Measurements from ENCODE around the gene CRYGN. TPM values are rescaled to one million over a fixed set of nuclear protein-coding genes. Genes with fewer than 3 reads are reported as not detected.

CRYGN gene
- total and polyA plus RNA-seq, 9 of the 15 experiments (the other 6 are each of a cell fraction or from before 2014, with no cell fraction given): not detected

DNA sequence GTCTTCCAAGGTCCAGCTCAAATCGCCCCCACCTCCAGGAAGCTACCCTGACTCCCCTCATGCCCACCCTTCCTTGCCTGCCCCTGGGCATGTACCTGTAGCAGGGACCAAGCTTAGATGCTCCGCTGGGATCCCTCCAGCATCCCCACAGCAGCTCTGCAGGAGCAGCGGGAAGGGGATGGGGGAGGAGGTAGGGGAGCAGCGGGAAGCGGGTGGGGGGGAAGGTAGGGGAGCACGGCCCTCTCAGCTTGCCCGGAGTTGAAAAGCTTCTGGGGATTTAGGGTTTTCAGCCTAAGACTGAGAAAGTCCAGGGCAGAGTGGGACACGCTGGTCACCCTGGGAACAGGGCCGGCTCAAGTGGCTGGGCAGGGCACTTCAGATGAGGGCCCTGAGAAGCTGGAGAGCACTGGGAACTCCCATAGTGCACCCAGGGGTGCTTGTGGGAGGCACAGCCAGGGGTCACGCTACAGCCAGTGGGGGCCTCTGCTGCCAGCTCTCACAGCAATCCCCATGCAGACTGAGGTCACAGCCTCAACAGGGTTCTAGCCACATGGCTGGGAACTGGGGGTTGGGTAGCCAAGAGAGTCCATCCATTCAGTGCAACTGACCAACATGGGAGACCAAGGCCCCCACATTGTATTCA lies 43.5 kb downstream of the CRYGN start (continued):
- TF ChIP-seq ETV6 (IDR thresholded peaks at IDR 0.05; ENCODE audit: borderline replicate concordance in 1 of 2, low read depth in 2 of 2, low read length in 1 of 2) (no peak), ETV6 (CRISPR knock-in tag; IDR thresholded peaks at IDR 0.05; ENCODE audit: borderline replicate concordance) (no peak), SIN3B (IDR thresholded peaks at IDR 0.05; ENCODE audit: low read depth) (no peak), MXI1 (IDR thresholded peaks at IDR 0.05; ENCODE audit: low read depth, low read length) (no peak)
- TF ChIP-seq, protein P1, sequence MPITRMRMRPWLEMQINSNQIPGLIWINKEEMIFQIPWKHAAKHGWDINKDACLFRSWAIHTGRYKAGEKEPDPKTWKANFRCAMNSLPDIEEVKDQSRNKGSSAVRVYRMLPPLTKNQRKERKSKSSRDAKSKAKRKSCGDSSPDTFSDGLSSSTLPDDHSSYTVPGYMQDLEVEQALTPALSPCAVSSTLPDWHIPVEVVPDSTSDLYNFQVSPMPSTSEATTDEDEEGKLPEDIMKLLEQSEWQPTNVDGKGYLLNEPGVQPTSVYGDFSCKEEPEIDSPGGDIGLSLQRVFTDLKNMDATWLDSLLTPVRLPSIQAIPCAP (CRISPR knock-in tag; IDR thresholded peaks at IDR 0.05; ENCODE audit: borderline replicate concordance): no peak

DNA sequence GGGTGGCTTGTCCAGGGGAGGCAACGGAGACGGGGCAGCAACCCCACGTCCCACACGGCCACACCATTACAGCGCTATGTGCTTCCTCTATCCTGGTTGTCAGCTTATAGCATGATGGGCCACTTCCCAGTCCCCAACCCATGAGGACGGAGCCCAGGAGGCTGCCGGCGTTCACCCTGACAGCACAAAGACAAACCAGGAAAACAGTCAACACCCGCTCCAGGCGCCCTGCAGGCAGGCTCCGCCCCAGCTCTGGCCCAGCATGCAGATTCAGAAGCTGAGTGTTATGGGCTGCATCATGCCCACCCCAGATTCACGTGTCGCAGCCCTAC lies 44.9 kb downstream of the CRYGN start:
- in situ Hi-C loops (cut with MboI): no loop called here
- TF ChIP-seq YY1 (IDR thresholded peaks at IDR 0.05; ENCODE audit: borderline replicate concordance in 1 of 3, control insufficient read depth in 1 of 3, extremely low read depth in 1 of 3, insufficient read depth in 3 of 3, insufficient read length in 1 of 3, insufficient replicate concordance in 2 of 3, low read depth in 1 of 3, low read length in 2 of 3) (peak in 1 of 3 experiments; percentile 3), CCNT2 (IDR thresholded peaks at IDR 0.05; ENCODE audit: borderline replicate concordance, extremely low read depth, insufficient read length, low read depth, low read length) (no peak), TEAD1 (CRISPR knock-in tag; IDR thresholded peaks at IDR 0.05) (no peak), NRF1 (conservative IDR thresholded peaks at IDR 0.05 in 1 of 2, IDR thresholded peaks at IDR 0.05 in 1 of 2) (no peak; a peak in 1 of 4 replicates), FUS (optimal IDR thresholded peaks at IDR 0.05; ENCODE audit: low read depth, low read length) (no peak), FOXK2 (conservative IDR thresholded peaks at IDR 0.05 in 1 of 2, IDR thresholded peaks at IDR 0.05 in 1 of 2; ENCODE audit: low read depth in 2 of 2) (peak in 1 of 2 experiments; percentile 67; a peak in 2 of 4 replicates), ELF2 (CRISPR knock-in tag; IDR thresholded peaks at IDR 0.05) (no peak), JUND (IDR thresholded peaks at IDR 0.05; ENCODE audit: borderline replicate concordance, low read depth, low read length) (no peak), JUND (tag; IDR thresholded peaks at IDR 0.05; ENCODE audit: borderline replicate concordance, low read depth, low read length) (no peak), SRSF1 (IDR thresholded peaks at IDR 0.05; ENCODE audit: low read depth, low read length) (no peak)
- TF ChIP-seq, protein P2, sequence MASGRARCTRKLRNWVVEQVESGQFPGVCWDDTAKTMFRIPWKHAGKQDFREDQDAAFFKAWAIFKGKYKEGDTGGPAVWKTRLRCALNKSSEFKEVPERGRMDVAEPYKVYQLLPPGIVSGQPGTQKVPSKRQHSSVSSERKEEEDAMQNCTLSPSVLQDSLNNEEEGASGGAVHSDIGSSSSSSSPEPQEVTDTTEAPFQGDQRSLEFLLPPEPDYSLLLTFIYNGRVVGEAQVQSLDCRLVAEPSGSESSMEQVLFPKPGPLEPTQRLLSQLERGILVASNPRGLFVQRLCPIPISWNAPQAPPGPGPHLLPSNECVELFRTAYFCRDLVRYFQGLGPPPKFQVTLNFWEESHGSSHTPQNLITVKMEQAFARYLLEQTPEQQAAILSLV (tag; IDR thresholded peaks at IDR 0.05): no peak
- TF ChIP-seq, protein P3, sequence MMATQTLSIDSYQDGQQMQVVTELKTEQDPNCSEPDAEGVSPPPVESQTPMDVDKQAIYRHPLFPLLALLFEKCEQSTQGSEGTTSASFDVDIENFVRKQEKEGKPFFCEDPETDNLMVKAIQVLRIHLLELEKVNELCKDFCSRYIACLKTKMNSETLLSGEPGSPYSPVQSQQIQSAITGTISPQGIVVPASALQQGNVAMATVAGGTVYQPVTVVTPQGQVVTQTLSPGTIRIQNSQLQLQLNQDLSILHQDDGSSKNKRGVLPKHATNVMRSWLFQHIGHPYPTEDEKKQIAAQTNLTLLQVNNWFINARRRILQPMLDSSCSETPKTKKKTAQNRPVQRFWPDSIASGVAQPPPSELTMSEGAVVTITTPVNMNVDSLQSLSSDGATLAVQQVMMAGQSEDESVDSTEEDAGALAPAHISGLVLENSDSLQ (IDR thresholded peaks at IDR 0.05): 0 out of 2 replicates have a peak, but pooled peaks have one; percentile 23

More for the DNA sequence above, 44.9 kb downstream of the CRYGN start:
- DNase-seq (ENCODE audit: extremely low read depth in 1 of 4, low spot score in 3 of 4) (peak; percentile 73 to 81 (median 76)), ATAC-seq (peak; percentile 66), FAIRE-seq (no peak)
- H3K4me3 ChIP-seq: no peak overlapping the region
- peak overlapping the region; percentile 56 for H3K4me2 ChIP-seq (ENCODE audit: insufficient read depth, low read length)
- intact Hi-C loops (cut with micrococcal nuclease): loop anchor here (10.0 kb wide), 1 partner anchor 50 kb away; the partner anchor contains the start of gene CRYGN
- 0 out of 2 replicates have a peak, but pooled peaks cover 5% of the 10 kb centered on the region for H4K20me1 ChIP-seq (replicated peaks; ENCODE audit: control insufficient read depth, insufficient read depth, low read length)
- peaks cover 0 to 22% of the 10 kb centered on the region in 2 experiments; a peak in 3 of 5 replicates for H3K27me3 ChIP-seq (ENCODE audit: control insufficient read depth in 2 of 2, insufficient read depth in 2 of 2, low read length in 2 of 2)
- H3K79me2 ChIP-seq (ENCODE audit: control insufficient read depth, insufficient read depth, low read length): no peaks in the 10 kb centered on the region
- no peaks in the 10 kb centered on the region for H3K36me3 ChIP-seq (ENCODE audit: control insufficient read depth, insufficient read depth, low read length)
- H2AFZ ChIP-seq (ENCODE audit: low read depth, low read length): peak overlapping the region; percentile 79
- no TSS peak for BruUV-seq (replicated peaks)
- H3K27ac ChIP-seq (ENCODE audit: extremely low read depth, low read depth, low read length): peak overlapping the region; percentile 69
- ChIA-PET CTCF (ENCODE audit: low intra/inter-chr PET ratio) (no interaction called here), POLR2A (interaction anchor here (1.6 kb wide), 1 partner anchor 10 kb away, joined by 5 read pairs; no protein-coding TSS in a partner anchor)
- peaks cover 9% of the 10 kb centered on the region for H3K9me3 ChIP-seq (replicated peaks; ENCODE audit: control insufficient read depth, insufficient read depth, low read depth, low read length)
- H3K4me1 ChIP-seq (replicated peaks in 1 of 2; ENCODE audit: control insufficient read depth in 2 of 2, insufficient read depth in 2 of 2, low read length in 2 of 2): peaks cover 43 to 80% of the 10 kb centered on the region in 2 experiments
- peaks cover 4% of the 10 kb centered on the region for H3K9me1 ChIP-seq (ENCODE audit: control insufficient read depth, insufficient read depth, low read length)
- 13% methylated on average over 13 of the region's 13 CpGs for WGBS (ENCODE audit: insufficient coverage, low coverage, missing lambda C conversion rate)
- H3K9ac ChIP-seq (ENCODE audit: insufficient read depth in 1 of 2, low read depth in 2 of 2, low read length in 2 of 2): peak overlapping the region; percentile 9 to 76; a peak in 3 of 4 replicates
